GM21390 (cell line): ENCODE results near the gene MRPL24.

ENCODE experiments used
- ATAC-seq: cut with Tn5 transposase; IDR thresholded peaks from one replicate; pipeline ENCODE4 v1.9.1; 2021; ENCODE audit not compliant: unreplicated experiment

Gene MRPL24

DNA sequence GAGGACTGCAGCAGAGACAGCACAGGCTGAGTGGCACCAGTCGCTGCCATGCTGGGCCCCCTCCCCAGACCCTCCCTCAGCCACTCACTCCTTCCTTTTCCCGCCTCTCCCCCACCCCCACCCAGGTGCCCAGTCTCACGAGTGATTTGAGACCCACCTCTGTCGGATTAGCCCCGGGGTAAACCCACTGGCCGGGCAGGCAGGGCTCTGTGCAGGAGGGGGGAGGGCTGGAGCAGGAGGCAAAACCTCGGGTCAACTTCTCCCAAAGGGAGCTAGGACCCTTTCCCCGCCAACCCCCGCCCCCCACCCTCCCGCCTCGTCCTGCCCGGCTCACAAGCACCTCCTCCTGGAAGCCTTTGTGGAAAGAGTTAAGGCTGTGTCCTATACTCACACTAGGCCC lies 3.5 kb upstream of the MRPL24 start:
- no peak for ATAC-seq

DNA sequence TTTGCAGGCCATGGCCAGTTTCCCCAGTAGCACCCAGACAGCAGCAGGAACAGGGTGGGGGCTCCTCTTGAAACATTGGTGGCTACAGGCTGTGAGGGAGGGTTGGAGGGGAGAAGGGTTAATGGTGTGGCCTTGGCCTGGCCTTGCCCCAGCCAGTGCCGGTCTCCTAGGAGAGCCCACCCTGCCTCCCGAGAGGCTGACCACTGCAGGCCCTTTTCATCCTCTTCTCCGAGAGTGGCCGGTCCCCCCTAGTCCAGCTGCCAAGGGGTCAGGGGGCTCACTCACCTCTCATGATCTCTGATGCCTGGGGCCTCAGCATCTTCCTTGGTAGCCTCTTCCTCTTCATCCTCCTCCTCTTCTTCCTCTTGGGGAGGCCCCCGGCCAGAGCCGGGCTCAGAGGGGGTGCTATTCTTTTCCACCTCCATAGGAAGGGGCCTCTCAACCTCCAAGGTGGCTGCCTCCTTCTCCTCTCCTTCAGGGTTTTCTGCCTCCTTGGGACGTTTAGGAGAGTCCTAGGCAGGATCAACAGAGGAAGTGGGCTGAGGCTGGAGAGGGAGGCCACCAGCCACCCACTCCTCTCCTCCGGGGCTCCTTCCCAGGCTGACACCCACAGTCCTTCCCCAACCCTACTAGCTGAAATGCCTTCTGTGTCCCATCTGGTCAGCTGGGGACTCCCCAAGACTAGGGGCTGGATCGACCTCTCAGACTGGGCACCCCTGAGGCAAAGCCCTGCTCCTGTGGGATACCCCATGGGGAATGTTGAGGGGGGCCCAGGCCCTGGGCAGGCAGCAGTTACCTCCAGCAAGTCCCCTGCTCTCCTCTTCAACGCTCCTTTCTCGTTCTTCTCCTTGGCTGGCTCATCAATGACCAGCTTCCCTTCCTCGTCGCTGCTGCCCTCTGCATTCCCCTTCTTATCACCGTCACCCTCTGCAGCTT lies 2.7 kb upstream of the MRPL24 start:
- ATAC-seq: no peak

DNA sequence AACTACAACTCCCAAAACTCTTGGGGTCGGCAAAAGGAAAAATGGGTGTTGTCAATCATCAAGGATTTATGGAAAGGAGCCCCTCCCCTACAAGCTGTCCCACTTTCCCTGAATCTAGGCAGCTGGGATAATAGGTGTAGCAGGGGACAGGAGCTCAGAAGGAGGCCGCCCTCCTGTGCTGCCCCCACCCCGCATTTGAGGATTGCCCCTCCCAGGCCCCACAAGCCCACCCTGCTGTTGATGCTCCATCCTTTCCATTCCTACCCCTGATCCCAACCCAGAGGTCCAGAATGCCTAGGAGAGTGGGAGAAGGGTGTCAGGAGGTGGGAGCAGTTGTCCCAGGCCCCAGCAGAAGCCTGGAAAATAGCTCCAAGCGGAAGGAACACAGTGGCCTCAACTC lies 1.9 kb upstream of the MRPL24 start:
- no peak for ATAC-seq

DNA sequence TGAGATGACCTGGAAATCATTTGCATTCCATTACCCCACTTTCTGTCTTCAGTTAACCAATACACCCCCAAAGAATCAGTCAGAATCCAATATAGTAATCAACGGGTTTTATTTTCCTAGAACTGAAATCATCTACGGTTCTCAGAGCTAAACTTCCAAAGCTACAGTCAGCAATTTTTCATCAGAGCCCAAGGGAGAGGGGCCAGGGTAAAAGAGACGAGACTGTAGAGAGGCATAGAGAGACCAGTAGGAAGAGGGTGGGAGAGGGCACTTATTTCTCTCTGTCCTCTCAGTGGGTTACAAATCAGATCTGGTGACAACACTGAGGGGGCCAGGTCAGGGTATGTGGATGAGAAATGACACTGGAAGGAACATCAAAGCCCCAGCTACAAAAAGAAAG lies 1.1 kb upstream of the MRPL24 start:
- ATAC-seq: no peak

DNA sequence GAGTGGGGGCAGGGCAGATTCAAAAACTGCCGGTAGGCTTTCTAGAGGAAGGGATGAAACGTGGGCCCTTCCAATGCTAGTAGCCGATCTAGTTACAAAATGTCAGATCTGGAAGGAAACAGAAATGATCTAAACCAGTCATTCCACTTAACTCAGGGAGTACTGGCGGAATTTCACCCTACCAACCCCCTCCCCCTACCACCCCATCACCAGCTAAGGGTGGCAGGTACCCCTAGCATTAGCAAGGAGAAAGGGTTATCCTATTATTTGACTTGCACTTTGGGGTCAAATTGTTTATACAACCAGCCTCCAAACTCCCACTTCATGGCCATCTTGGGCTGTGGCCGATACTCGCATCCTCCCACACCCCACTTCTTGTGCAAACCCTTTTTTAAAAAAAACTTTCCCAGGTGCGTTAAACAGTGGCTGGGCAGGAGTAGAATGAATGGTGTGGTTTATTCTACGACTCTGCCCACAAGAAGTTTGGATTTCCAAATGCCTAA lies 644 bp upstream of the MRPL24 start:
- peak; percentile 0 for ATAC-seq

DNA sequence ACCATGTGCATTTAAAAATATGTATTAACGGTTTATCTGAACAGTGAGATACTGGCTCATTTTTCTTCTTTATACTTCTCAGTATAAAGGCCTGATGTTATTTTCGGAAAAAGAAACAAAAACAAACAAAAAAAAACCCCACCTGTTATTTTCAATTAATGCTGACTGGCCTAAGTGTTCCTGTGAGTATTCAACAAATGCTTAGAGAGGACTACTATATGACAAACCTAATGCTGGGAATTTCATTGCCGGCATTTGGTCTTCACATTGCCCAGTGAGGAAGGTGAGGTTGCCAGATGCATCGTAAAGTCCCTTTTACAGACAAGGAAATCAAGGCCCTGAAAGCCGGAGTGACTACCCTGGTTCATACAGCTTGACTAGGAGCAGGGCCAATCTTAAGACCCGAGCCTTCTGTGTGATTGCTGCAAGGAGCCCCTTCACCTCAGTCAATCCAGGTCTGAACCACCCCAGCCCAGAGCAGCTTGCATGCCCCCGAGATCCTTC lies 599 bp downstream of the MRPL24 start:
- peak; percentile 1 for ATAC-seq

DNA sequence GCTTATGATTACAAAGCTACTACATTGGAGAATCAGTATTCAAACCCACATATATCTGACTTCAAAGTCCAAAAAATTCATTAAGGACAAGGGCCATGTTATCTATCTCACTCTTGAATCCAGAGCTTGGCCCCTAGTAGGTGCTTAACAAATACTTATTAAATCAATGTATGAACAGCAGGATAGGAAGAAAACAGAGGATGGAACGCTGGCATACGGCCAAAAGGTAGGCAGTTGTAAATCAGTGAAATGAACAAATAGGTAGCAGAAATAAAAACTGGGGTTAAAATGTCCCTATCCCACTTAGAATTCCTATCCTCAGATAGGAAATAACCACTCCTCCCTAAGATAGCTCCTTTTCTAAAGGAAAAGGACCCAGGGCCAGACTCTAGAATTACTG lies 2.0 kb downstream of the MRPL24 start:
- ATAC-seq: no peak

DNA sequence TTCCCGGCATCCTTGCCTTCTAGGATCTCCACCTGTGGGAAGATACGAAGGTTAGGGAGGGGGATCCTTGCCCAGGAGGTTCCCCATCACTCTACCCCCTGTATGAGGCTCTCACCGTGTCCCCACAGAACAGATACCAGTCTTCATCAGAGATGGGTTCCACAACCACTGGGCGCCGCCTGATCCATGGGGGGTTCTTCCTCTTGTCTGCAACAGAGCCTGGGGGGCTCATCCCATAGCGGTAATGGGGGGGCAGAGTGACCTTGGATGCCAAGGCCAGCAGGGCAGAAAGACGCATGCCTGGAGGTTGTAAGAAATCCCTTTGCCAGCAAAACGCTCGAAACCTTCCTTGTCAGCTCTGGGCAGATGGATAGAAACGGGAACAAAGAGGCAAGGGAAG lies 2.5 kb downstream of the MRPL24 start:
- ATAC-seq: no peak

DNA sequence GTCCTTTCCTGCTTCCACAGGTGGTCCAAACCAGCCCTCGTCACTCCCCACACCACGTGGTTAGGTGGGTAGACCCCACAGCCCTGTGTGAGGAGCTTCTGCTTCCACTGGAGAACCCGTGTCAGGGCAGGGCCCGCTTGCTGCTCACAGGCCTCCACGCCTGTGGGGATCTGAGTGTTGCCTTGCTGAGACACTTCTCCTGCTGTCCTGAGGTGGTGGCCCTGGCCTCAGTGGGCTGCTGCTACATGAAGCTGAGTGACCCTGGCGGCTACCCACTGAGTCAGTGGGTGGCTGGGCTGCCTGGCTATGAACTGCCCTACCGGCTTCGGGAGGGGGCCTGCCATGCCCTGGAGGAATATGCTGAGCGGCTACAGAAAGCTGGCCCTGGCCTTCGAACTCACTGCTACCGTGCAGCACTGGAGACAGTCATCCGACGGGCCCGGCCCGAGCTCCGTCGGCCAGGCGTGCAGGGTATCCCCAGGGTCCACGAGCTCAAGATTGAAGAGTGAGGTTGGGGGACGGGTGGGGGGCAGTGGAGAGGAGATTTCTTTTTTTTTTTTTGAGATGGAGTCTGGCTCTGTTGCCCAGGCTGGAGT lies 6.8 kb downstream of the MRPL24 start:
- no peak for ATAC-seq

DNA sequence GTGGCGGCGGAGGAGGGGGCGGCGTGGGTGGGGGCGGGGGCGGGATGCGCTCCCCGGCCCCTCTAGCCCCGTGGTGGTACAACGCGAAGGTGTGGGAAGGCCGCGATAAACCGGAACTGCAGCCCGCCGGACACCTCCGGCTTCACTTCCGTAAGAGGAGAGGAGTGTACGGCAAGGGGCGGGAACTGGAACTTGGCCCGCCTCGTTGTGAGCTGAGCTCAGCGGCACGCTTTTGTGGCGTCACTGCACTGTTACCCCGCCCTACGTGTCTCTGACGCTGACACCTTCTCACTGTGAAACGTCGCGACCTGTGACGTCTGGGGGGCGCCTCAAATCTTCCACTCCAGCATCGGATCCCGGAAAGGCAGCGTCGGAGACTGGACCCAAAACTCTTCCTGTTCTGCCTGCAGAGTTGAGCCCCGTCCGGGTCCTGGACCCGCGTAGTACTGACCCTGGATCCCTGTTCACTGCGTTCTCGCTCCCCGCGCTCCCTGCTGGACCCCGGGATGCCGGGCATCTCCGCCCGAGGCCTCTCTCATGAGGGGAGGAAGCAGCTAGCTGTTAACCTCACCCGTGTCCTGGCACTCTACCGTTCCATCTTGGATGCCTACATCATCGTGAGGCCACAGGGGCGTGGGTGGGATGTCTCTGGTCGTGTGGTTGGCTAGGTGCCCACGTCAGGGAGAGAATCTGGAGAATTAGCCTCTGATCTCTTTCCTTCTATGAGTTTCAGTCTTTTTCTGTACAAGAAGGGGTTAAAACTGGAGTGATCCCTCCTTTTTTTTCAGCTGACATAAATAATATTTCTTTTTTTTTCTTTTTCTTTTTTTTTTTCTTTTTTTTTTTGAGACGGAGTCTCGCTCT lies 12.1 kb downstream of the MRPL24 start, which contains the start of gene ISG20L2:
Gene ISG20L2, minus strand, starts transcription at position 168 of the 864 bp plus-strand sequence. CDS start 1,114 bp downstream, outside the sequence.
- ATAC-seq: peak; percentile 89

DNA sequence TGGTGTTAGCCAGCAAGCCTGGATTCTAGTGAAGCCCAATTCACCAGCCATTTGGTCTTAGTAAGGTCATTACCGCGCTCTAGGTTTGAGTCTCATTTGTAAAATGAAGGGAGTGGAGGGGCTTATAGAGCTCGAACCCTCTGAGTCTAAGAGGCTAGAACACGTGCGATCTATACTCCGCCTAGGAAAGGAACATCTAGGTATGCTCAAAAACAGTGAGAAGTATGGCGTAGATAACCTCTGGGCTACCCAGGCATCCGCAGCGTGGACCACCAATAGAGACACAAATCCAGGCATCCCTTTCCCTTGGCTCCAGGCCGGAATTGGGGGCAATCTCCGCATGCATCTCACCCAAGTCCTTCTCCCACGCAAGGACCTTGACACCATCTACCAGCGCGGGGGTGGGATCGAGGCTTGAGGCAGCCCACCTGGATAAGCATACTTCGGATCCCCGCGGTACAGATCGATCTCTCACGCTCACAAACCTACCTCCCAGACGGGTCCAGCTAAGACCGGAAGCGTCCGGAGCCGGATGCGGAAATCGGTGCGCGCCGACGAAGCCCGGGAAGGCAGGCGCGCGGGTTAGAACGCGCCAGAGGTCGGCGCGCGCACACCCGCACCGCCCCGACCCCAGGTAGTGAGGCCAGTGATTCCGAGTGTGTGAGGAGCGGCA lies 12.8 kb downstream of the MRPL24 start, which contains the start of gene METTL25B:
Gene METTL25B, plus strand, starts transcription at position 544 of the 673 bp plus-strand sequence. CDS start 636 bp downstream, outside the sequence.
- peak; percentile 55 for ATAC-seq

DNA sequence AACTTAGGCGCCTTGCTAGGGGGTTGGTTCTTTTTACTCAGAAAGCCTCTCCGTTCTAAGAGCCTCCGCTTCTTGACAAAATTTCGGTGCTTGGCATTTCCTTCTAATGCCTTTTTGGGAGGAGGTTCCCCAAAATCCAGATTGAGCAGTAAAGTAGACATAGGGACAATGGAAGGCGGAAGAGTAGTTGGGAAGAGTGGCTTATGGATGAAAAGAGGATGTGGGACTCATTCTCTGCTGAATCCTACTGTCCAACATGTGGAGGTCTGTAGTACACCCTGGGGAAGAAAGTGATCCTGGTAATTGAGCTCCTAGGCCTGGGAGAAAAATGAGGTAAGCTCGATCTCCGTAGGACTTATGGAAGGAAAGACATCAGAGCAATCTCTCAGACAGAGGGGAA lies 13.4 kb downstream of the MRPL24 start:
- no peak for ATAC-seq

DNA sequence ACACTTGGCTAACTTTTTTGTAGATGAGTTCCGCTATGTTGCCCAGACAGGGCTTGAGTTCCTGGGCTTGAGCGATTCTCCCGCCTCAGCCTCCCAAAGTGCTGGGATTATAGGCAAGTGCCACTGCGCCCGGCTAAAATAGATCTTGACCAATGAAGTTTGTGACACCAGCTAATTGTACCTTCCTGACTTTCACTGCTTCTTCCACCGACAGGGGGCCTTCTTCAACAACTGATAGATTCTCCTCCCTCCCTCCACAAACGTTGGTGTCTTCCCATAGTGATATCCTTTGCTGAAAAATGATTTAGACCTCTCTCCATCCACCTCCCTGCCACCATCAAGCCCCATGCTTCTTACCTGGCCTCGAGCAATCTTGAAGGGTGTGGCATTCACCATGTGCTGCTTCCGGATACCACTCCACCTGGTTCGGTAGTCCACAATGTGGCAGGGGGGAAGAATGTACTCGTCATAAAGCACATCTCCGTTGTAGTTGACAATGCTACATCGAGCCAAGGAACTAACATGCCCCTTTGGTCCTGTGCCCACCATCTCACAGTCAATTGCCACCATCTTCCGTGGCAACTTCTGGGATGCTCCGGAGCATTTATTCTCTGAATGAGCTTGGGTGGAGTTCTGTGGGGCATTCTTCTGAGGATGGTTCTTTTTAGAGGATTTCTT lies 14.2 kb downstream of the MRPL24 start:
- no peak for ATAC-seq

DNA sequence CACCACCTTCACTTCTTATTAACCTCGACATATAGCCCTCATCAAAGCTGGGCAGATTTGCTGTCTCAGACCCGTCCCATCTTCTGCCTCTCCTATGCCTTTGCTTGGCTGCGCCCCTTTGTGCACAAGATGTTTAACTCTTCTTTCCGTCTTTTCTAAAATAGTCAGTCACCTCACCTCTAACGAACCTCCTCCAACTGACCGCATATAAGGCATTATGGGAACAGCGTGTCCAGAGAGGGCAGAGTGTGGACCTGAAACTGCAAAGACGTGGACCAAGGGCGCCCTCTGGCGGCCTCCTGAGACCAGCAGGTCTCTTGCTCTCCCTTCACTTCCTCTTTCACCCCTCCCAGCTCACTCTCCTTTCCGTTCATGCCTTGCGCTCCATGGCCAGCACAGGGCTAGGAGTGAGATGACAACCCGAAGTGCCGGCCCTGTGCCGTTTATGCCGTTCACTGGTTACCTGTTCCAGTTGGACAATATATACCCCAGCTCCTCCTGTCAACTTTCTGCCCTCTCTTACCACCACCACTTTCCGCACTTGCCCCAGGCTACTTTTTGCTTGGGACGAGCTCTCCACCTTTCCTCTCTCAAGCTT lies 15.1 kb downstream of the MRPL24 start:
- ATAC-seq: peak; percentile 39

DNA sequence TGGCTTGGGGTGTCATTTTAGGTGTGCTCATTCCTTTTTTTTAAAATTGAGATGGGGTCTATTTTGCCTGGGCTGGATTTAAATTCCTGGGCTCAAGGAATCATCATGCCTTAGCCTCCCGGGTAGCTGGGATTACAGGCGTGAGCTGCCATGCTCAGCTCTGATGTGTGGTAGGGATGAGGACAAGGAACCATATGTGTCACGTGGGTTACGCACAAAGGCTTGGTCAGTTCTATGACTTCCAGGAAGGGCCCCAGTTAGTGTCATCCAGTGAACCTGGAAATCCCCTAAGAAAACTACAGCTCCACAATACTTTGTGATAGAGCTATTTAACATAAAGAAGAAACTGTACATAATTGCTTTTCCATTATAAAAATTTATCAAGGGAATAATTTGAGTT lies 19.4 kb downstream of the MRPL24 start:
- no peak for ATAC-seq

DNA sequence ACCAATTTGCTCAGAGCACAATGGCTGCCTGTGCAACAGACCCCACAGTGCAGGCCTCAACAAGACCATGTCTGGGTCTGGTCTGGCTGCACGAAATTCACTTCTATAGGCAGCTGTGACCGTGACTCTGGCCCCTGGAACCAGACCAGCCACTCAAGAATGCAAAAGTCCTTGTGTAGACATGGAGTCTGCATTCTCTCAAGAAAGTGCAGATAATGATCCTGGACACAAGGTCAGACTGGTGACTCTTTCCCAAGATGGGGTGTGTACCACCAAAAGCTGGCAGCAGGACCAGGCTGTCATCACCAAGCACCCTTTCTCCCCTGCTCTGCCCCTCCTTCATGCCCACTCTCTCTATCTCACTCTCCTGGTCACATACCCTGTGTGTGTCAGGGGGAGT lies 19.8 kb downstream of the MRPL24 start:
- no peak for ATAC-seq

DNA sequence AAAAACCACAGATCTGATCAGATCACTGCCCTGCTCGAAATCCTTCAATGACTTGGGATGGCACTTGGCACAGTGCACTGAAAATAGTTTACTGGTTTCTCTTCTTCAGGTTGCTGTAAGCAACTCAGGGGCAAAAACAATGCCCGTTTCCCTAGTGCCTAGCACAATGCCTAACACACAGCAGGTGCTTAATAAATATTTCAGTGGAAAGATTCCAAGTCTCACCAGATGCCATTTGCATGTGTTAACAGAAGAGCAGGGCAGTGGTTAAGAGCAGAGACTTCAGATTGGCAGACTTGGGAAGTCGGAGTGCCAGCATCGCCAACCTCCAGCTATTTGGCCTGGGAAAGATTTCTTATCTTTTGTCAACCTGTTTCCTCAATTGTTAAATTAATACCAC lies 23.5 kb downstream of the MRPL24 start:
- no peak for ATAC-seq

DNA sequence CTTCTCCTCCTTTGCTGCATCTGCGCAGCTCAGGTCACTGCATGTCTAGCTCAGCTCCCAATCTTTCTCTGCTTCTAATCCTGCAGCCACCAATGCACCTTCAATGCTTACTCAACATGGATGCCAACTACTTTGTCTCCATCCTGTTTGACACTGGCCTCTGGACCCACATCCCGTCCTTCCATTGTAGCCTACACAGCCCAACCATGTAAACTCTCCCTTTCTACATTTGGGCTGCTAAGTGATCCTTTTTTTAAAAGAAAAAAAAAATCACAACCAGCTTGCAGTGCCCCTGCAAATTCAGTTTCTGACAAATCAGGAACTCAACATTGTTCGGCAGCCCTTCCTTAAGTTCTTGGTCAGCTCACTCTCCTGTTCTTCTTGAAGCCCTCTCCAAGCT lies 26.1 kb downstream of the MRPL24 start:
- no peak for ATAC-seq

DNA sequence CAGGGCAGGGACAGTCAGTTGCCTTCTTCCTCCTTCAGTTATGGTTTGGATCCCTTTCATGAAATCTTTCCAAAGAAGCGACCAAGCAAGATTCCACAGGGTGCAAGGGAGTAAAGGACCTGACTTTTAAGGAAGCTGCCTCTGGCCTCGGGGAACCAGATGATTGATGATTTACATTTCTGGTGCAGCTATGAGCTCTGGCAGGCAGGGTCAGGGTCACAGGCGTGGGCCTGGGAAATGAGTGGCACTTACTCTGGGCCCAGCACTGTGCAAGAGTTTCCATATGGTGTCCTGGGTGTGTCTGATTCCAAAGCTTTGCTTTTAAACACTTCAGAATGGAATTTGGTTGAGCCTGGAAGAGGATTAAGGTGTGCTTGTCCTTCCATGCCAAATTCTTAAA lies 28.3 kb downstream of the MRPL24 start:
- ATAC-seq: no peak
